Stimulated activated effector memory CD8-positive, alpha-beta T cell treated with anti-CD3 and anti-CD28 coated beads, Interleukin-12 subunit alpha, Interleukin-12 subunit beta, amount 100 ng/mL, for 72 hours (primary cell): ENCODE results near the gene B3GNT3.
"Not testable (repeated sequence)": the region's sequence is repeated elsewhere in the genome, so short reads cannot be mapped to it uniquely, and the experiment has no call there.

ENCODE experiments used
- ATAC-seq: fragments of 150-1000 bp; cut with Tn5 transposase; 2 replicates; pipeline ENCODE4 v1.10.0; 2021
- DNase-seq, 2 donors: peaks; one replicate each; pipeline ENCODE4 v3.0.0; 2021 to 2022; ENCODE audit warnings: low spot score in 2 of 2
- H3K27ac Mint-ChIP-seq: one replicate; pipeline ENCODE4 v1.8.0; 2022; ENCODE audit warnings: mild to moderate bottlenecking, mixed read lengths
- H3K36me3 Mint-ChIP-seq: one replicate; pipeline ENCODE4 v1.8.0; 2022; ENCODE audit warnings: mild to moderate bottlenecking, mixed read lengths
- H3K4me1 Mint-ChIP-seq: one replicate; pipeline ENCODE4 v1.8.0; 2022; ENCODE audit warnings: mixed read lengths
- H3K4me3 Mint-ChIP-seq: one replicate; pipeline ENCODE4 v1.8.0; 2022; ENCODE audit warnings: mild to moderate bottlenecking, mixed read lengths
- H3K9me3 Mint-ChIP-seq: one replicate; pipeline ENCODE4 v1.8.0; 2022; ENCODE audit warnings: mixed read lengths

Gene B3GNT3

GRCh38 chr19:17758515-17758914 is 36.4 kb upstream of the B3GNT3 start:
- Mint-ChIP-seq H3K27ac (peak overlapping the region; percentile 26), H3K36me3 (peaks cover 85% of the 10 kb centered on the region), H3K4me1 (peaks cover 33% of the 10 kb centered on the region), H3K9me3 (no peaks in the 10 kb centered on the region), H3K4me3 (no peak overlapping the region)
- no peak for ATAC-seq
- DNase-seq: no peak

- H3K4me1 Mint-ChIP-seq: peaks cover 15% of the 10 kb centered on the region
- H3K36me3 Mint-ChIP-seq: peaks cover 94% of the 10 kb centered on the region
Observed at GRCh38 chr19:17761148-17761547, 33.8 kb upstream of the B3GNT3 start.

GRCh38 chr19:17762505-17763229 is 32.3 kb upstream of the B3GNT3 start:
- Mint-ChIP-seq H3K4me3 (no peak overlapping the region), H3K9me3 (no peaks in the 10 kb centered on the region), H3K27ac (no peak overlapping the region), H3K4me1 (peaks cover 12% of the 10 kb centered on the region), H3K36me3 (peaks cover 94% of the 10 kb centered on the region)
- no peak for DNase-seq
- peak; percentile 34 for ATAC-seq

More at GRCh38 chr19:17761148-17761547, 33.8 kb upstream of the B3GNT3 start:
- Mint-ChIP-seq H3K27ac (no peak overlapping the region), H3K9me3 (no peaks in the 10 kb centered on the region), H3K4me3 (no peak overlapping the region)
- DNase-seq (no peak), ATAC-seq (no peak)

GRCh38 chr19:17764348-17764747 is 30.6 kb upstream of the B3GNT3 start:
- DNase-seq (no peak), ATAC-seq (no peak)
- H3K27ac Mint-ChIP-seq: peak overlapping the region; percentile 17
- H3K4me3 Mint-ChIP-seq: no peak overlapping the region
- H3K9me3 Mint-ChIP-seq: no peaks in the 10 kb centered on the region
- H3K4me1 Mint-ChIP-seq: peaks cover 6% of the 10 kb centered on the region
- H3K36me3 Mint-ChIP-seq: peaks cover 97% of the 10 kb centered on the region

- peak overlapping the region; percentile 17 for H3K27ac Mint-ChIP-seq
- H3K36me3 Mint-ChIP-seq: peaks cover 97% of the 10 kb centered on the region
- H3K4me1 Mint-ChIP-seq: peaks cover 6% of the 10 kb centered on the region
- H3K4me3 Mint-ChIP-seq: no peak overlapping the region
- H3K9me3 Mint-ChIP-seq: no peaks in the 10 kb centered on the region
- ATAC-seq (peak; percentile 47), DNase-seq (no peak)
Observed at GRCh38 chr19:17765069-17765618, 29.8 kb upstream of the B3GNT3 start.

GRCh38 chr19:17766543-17767131 is 28.3 kb upstream of the B3GNT3 start:
- H3K36me3 Mint-ChIP-seq: peaks cover 98% of the 10 kb centered on the region
- H3K27ac Mint-ChIP-seq: no peak overlapping the region
- DNase-seq: no peak
- ATAC-seq: no peak
- peaks cover 6% of the 10 kb centered on the region for H3K4me1 Mint-ChIP-seq
- H3K9me3 Mint-ChIP-seq: no peaks in the 10 kb centered on the region
- H3K4me3 Mint-ChIP-seq: no peak overlapping the region

GRCh38 chr19:17767559-17767958 is 27.4 kb upstream of the B3GNT3 start:
- Mint-ChIP-seq H3K36me3 (peaks cover 100% of the 10 kb centered on the region), H3K27ac (no peak overlapping the region), H3K9me3 (no peaks in the 10 kb centered on the region), H3K4me1 (peaks cover 6% of the 10 kb centered on the region), H3K4me3 (no peak overlapping the region)
- no peak for ATAC-seq
- DNase-seq: no peak

- no peak overlapping the region for H3K4me3 Mint-ChIP-seq
- ATAC-seq (no peak), DNase-seq (no peak)
- no peaks in the 10 kb centered on the region for H3K9me3 Mint-ChIP-seq
- H3K36me3 Mint-ChIP-seq: peaks cover 100% of the 10 kb centered on the region
- no peak overlapping the region for H3K27ac Mint-ChIP-seq
- H3K4me1 Mint-ChIP-seq: peaks cover 8% of the 10 kb centered on the region
Observed at GRCh38 chr19:17770613-17771012, 24.3 kb upstream of the B3GNT3 start.

DNA sequence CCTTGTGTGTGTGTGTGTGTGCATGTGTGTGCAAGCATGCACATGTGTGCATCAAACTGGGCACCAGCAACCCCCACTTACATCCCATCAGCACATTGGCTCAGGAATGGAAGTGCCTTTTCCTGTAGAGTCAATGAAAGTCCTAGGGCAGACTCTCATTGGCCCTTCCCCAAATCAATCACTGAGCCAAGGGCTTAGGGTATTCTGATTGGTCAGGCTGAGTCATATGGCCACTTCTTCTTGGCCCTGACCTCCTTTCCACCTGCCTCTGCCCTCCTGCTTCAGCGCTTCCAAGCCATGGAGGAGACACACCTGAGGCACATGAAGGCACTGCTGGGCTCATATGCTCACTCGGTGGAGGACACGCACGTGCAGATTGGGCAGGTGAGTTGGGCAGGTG is 22.8 kb upstream of the B3GNT3 start:
- Mint-ChIP-seq H3K4me3 (no peak overlapping the region), H3K27ac (peak overlapping the region; percentile 69), H3K9me3 (no peaks in the 10 kb centered on the region), H3K4me1 (peaks cover 24% of the 10 kb centered on the region), H3K36me3 (peaks cover 100% of the 10 kb centered on the region)
- ATAC-seq (no peak), DNase-seq (no peak)

DNA sequence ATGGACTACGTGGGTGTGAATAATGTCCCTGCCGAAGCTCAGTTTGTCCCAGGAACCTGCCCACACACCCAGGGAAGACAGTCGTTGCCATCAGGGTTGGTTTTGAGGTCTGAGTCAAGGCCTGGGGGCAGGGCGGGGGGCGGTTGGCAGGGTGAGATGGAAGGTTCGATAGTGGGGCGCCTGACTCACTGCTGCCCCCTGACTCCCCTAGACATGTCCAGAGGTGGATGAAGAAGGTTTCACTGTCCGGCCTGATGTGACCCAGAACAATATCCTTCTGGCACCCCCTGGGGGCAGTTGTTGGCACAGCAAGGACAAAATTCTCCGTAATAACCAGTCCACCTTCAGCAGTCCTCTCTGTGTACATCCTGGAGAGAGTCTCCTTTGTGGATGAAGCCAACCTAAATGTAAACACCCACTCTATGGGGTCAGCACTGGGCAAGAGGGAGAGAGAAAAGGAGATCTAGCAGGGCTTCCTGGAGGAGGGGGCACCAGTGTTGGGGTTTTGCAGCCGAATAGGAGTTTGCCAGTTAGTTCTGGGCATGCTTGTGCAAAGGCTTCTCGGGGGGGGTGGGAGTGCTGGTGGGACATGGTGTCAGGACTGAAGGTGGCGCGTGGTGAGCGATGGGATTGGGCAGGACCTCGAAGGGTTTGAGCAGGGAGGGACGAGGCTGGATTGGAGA is 19.6 kb upstream of the B3GNT3 start:
- Mint-ChIP-seq H3K4me3 (no peak overlapping the region), H3K4me1 (peaks cover 47% of the 10 kb centered on the region), H3K36me3 (peaks cover 94% of the 10 kb centered on the region), H3K27ac (peak overlapping the region; percentile 72), H3K9me3 (no peaks in the 10 kb centered on the region)
- ATAC-seq: no peak
- peak in 1 of 2 donors; percentile 74 for DNase-seq

DNA sequence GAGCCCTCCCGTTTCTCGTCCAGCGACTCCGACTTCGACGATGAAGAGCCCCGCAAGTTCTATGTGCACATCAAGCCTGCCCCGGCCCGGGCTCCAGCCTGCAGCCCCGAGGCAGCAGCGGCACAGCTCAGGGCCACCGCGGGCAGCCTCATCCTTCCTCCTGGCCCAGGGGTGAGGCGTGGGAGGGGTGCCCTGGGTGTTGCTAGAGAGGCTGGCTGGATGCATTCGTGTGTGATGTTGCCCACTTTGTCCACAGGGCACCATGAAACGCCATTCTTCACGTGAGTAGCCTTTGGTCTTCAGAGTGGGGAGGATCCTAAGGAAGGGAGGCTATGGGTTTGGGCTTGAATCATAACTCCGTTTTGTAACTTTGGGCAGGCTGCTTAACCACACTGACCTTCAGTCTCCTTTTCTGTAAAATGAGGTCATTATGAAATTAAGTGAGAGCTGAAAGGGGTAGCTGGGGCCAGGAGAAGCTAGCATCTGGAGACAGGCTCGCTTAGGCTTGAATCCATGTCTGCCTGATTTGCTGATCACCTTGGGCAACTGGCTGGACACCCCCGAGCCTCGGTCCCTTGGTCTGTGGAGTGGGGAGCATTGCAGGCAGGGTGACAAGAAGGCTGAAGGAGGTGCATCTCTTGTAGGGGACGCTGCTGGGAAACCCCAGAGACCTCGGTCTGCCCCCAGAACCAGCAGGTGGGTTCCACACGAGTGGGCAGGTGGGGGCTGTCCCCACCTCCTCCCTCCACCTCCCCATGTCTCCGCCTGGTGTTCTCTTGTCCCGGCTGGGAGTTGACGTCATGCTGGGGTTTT is 18.7 kb upstream of the B3GNT3 start:
- peak; percentile 85 for ATAC-seq

GRCh38 chr19:17777840-17778239 is 17.1 kb upstream of the B3GNT3 start:
- DNase-seq, ATAC-seq, H3K9me3 Mint-ChIP-seq, H3K4me3 Mint-ChIP-seq: not testable (repeated sequence)
- H3K36me3 Mint-ChIP-seq: peaks cover 76% of the 10 kb centered on the region
- H3K27ac Mint-ChIP-seq: peak overlapping the region; percentile 32
- peaks cover 47% of the 10 kb centered on the region for H3K4me1 Mint-ChIP-seq

More for the DNA sequence above, 18.7 kb upstream of the B3GNT3 start:
- no peaks in the 10 kb centered on the region for H3K9me3 Mint-ChIP-seq
- peaks cover 47% of the 10 kb centered on the region for H3K4me1 Mint-ChIP-seq
- DNase-seq: no peak
- peak overlapping the region; percentile 92 for H3K27ac Mint-ChIP-seq
- peaks cover 86% of the 10 kb centered on the region for H3K36me3 Mint-ChIP-seq
- peak overlapping the region; percentile 42 for H3K4me3 Mint-ChIP-seq

- Mint-ChIP-seq H3K27ac (peak overlapping the region; percentile 66), H3K4me3 (no peak overlapping the region), H3K9me3 (no peaks in the 10 kb centered on the region), H3K36me3 (peaks cover 76% of the 10 kb centered on the region), H3K4me1 (peaks cover 47% of the 10 kb centered on the region)
- ATAC-seq (peak; percentile 36), DNase-seq (peak in 1 of 2 donors; percentile 67)
Observed at GRCh38 chr19:17778251-17778967, 16.5 kb upstream of the B3GNT3 start.
